NCI-H2171 treated with DMSO at 0.1 percent for 48 hours (cell line): Measurements from ENCODE around the gene ST6GALNAC5.

Experiments
- DNase-seq: peaks from one replicate; lab custom pipeline; 2025; lab: John Stamatoyannopoulos, UW

Gene ST6GALNAC5

GRCh38 chr1:77048615-77049005 lies 181.3 kb downstream of the ST6GALNAC5 start:
- DNase-seq, result no peak

- DNase-seq, result no peak
Measured at GRCh38 chr1:77051425-77051824, 184.1 kb downstream of the ST6GALNAC5 start.

DNA sequence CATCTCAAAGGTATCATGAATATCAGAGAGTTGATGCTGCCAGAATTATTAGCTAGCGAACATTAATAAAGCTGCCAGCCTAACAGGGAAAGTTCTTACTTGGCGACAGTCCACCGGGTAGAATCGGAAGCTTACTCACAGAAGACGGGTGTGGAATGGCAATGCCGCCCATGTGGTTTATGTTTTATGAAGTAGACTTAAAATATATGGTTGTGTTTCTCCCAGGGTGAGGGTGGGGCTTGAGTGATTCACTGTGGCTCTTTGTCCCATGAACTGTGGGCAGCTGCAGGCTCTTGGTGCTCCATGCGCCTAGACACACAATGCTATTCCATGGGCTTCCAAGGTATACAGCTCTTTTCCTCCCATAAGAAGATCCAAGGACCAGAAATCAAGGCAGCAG lies 189.2 kb downstream of the ST6GALNAC5 start:
- DNase-seq, result no peak

- peak; percentile 16 for DNase-seq
Measured at GRCh38 chr1:77057994-77058585, 190.8 kb downstream of the ST6GALNAC5 start.

- no peak for DNase-seq
Measured at GRCh38 chr1:77060000-77060399, 192.7 kb downstream of the ST6GALNAC5 start.

GRCh38 chr1:77061162-77061561 lies 193.9 kb downstream of the ST6GALNAC5 start:
- no peak for DNase-seq

DNA sequence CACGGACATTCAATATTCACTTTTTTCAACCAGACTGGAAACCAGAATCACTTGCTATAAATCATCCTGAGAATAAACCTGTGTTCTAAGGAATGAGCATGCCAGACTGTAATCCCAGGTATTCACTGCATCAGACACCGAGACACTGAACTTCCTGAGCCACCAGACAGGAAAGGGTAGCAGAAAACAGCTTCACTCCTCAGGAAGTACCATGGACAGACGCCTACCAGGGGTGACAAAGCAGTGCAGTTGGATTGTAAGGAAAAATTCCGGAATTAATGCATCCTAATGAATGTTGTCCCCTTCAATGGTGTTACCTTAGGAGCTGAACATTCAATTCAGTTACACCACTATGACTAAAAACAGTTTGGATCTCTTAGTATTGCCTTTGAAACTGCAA lies 195.8 kb downstream of the ST6GALNAC5 start:
- no peak for DNase-seq

- no peak for DNase-seq
Measured at GRCh38 chr1:77064246-77064645, 197.0 kb downstream of the ST6GALNAC5 start.

DNA sequence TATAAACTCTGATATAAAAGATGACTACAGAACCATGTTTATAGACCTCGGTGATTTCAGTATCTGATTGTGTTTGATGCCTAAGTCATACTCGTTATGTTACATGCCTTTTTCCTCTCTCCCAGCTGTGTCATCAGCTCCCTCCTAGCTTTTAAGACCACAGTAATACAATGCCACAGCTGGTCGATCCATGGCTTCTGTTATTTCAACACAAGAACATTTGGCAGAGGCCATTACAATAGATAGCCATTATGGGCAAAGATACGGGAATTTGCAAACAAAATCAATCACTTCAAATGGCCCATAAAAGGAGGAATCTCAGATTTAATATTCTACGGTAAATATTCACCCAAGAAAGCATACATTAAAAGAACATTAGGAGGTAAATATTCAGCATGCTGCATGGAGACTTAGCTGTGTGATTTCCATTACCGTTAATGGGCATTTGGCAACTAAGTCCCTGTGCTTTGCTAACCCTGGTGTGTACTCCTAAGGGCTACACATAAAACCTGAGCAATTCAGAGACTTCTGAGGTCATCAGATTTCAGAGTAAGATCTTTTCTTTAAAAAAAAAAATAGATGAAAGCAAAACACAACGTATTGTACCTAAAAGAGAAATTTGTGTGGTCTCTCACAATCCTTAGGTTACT lies 198.5 kb downstream of the ST6GALNAC5 start:
- DNase-seq, result peak; percentile 26

DNA sequence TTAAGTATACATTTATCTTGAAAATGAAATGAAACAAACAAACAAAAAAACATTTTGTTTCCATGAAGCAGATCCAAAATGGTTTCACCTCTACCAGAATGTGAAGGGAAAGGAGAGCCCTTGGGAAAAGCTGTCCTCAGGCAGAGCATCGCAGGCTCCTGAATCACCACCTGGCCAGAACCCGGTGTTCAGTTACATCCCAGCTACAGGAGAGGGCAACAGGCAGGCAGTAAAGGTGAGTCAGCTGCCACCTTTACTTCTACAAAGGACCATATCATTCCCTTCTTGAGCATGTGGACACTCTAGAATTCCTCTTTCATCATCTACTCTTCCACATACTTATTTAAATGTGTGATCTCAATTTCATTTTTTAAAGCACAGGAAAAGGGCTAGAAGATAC lies 200.7 kb downstream of the ST6GALNAC5 start:
- peak; percentile 93 for DNase-seq

DNA sequence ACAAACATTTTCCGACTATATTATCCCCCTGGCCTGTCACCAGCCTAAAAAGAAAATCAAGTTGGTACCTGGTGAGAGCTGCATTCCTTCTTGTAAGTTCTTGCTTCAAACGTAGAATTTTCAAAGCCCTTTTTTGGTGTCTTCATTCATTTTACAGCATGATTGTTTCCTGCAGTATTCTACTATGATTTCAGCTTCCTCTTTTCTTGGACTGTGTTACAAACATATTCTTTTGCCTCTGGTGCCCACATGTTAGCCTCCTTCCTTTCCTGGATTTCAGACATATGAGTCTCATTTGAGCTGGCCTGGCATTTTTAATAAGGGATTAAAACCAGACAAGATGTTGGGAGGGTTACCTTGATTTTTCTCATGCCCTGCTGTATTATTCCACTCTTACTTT lies 209.5 kb downstream of the ST6GALNAC5 start:
- no peak for DNase-seq

- DNase-seq, result no peak
Measured at GRCh38 chr1:77081834-77082233, 214.6 kb downstream of the ST6GALNAC5 start.

DNA sequence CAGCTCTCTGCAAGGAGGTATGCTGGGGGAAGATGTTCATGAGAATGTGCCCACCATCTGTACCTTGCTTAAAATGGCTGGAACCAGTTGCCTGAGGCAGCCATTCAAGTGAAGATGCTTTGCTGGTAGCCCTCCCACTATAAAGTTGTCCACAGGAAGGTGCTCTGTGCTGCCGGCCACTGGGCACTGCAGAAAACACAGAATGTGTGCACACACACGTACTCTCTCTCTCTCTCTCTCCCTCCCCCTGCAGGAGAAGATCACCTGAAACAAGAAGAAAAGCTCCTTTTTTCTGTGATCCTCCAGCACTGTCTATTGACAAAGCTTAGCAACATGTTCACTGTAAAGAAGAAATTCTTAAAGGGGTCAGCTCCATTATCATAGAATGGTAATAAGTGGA lies 217.2 kb downstream of the ST6GALNAC5 start:
- no peak for DNase-seq

DNA sequence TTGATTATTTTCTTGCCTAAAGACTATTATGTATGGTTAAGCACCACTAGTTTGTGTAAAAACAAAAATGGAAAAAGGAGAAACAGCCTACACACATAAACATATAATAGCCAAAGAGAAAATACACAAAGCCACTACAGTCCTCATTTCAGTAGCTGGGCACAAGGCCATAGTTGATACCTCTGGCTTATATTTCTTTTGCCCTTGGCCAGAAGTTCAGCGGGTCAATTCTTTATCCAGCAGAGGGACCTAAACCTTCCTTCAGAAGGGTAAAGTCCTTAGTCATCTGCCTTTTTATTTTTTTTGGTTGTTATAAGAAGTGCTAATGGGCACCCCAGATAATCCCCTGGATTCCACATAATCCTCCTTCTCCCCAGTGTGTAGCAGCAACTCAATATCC lies 217.8 kb downstream of the ST6GALNAC5 start:
- no peak for DNase-seq

DNA sequence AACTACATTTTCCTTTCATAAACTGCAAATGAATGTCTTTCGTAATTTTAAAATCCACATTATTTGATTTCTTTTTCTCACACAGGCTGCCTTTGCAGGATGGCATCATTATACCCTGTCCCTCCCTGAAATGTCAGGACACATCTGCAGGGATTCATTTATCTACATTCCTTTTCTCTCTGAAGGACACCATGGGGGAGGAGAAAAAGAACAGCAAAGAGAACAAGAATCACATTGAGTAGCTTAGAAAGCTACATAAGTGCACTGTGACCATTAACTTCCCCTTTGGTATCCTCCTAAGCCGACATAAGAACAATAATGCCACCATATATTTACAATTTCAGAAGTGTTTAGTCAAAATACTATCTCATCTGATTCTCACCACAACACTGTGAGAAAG lies 222.5 kb downstream of the ST6GALNAC5 start:
- no peak for DNase-seq

DNA sequence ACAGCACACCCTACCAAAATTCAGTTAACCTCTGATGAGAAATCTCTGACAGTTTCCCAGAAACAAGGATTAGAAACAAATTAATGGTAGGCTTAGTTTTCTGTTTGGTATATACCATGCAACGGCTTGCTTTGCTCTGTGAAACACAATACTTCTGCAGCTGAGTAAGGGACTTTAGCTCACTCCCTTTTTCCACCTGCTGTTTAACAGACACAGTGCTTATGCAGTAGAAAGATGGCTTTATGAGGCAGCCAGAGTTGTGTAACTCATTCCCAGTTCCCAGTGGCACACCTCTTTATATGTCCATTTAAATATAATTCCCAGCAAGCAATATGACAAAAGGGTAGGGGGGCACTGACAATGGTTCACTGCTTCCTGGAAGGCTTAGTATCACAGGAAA lies 228.0 kb downstream of the ST6GALNAC5 start:
- peak; percentile 62 for DNase-seq

- no peak for DNase-seq
Measured at GRCh38 chr1:77096496-77097255, 229.4 kb downstream of the ST6GALNAC5 start.

DNA sequence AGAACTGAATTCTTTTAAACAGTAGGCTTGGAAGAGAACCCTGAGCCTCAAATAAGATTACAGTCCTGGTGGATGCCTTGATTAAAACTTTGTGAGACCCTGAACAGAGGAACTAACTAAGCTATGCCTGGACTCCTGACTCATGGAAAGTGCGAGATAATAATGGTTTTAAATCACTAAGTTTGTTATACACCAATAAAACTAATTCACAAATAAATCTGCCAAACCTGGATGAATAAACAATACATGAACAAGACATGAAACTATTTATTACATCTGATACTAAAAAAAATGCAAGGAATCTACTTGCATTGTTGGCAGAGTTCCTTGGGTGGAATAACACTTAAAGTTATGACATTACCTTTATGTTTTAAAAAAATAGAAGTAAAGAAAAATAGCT lies 233.6 kb downstream of the ST6GALNAC5 start:
- DNase-seq, result no peak

GRCh38 chr1:77103486-77103885 lies 236.2 kb downstream of the ST6GALNAC5 start:
- DNase-seq, result no peak

GRCh38 chr1:77104672-77105071 lies 237.4 kb downstream of the ST6GALNAC5 start:
- no peak for DNase-seq
